ENCODE data around the gene CDK9.

Gene CDK9

DNA sequence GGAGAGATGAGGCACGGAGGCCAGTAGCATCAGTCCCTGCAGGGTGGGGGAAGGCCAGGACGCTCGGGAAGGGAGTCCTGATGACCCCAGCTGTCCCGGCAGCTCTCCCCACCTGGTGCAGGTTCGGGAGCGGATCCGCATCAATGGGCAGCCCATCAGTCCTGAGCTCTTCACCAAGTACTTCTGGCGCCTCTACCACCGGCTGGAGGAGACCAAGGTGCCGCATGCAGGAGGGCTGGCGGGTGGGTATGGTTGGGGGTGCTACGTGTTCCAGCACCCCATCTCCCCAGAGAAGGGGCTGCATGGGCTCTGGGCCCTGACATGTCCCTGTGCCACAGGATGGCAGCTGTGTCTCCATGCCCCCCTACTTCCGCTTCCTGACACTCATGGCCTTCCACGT is 21.0 kb downstream of the CDK9 start:
- DNase-seq: no peak

DNA sequence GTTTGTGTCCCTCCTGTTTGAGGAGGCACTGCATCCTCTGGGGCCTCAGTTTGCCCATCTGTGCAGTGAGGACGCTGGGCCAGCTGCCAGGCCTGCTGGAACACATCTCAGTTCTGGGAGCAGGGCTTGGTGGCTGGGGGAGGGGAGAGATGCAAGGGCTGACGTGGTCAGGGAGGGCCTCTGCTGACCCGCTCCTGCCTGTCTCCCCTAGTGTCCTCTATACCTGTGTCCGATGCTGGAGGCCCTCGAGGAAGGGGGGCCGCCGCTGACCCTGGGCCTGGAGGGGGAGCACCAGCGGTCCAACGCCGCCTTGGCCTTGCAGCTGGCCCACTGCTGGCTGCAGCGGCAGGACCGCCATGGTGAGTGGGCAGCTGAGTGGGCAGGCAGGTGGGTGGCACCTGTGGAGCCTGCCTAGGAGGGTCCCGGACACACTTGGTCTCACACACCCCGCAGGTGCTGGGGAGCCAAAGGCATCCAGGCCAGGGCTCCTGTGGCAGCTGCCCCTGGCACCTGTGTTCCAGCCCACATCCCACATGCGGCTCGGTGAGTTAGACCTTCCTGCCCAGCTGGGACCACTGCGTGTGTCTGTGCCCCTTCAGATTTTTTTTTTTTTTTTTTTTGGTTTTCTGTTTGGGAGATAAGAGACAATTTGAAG is 22.6 kb downstream of the CDK9 start:
- no peak for DNase-seq

DNA sequence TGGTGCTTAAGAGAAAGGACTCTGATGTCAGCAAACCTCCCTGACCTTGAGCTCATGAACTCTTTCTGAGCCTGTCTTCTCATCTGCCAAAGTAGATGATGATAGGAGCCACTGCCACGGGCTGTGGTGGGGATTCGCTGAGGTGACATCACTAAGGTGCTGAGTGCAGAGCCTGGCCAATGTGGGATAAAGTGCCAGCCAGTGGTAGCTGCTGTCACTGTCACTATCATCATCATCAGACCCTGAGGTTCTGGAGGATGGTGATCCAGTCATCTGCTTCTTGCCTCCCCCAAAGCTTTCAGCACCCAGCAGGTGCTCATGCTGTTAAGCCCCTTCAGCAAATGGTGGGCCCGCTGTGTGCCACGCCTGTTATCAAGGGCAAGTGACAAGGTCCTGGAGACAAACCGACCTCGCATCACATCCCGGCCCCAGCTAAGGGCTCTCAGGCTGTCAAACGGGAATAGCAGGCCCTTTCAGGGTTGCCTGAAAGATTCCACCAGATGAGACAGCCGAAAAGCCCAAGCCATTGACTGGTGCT is 23.2 kb downstream of the CDK9 start:
- no peak for DNase-seq

DNA sequence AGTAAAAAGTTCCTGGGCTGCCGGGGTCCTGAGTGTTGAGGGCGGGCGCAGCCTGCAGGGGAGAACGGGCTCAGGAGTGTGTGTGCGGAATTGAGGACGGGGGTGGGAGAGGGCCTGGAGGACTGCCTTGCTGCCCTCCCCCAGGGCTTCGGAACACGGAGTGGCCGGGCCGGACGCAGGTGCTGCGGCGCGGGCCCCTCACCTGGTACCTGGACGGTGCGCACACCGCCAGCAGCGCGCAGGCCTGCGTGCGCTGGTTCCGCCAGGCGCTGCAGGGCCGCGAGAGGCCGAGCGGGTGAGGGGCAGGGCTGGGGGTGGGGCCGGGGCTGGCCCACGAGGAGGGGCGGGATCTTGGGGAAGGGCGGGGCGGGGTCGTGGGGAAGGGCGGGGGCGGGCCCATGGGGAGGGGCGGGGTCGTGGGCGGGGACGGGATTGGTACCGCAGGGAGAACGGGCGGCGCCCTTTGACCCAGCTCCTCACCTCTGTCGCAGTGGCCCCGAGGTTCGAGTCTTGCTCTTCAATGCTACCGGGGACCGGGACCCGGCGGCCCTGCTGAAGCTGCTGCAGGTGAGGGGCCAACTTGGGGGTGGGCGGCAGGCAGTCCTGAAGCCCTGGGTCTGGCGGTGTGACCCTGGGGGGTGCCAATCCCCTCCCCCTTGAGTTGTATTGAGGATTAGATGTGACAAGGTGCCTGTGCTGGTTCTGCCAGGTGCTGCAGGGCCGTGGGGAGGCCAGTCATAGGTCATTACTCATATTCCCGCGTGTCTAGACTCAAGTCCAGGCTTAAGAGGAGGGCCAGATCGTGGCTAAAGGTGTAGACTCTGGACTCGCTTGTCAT is 23.9 kb downstream of the CDK9 start:
- DNase-seq: no peak

DNA sequence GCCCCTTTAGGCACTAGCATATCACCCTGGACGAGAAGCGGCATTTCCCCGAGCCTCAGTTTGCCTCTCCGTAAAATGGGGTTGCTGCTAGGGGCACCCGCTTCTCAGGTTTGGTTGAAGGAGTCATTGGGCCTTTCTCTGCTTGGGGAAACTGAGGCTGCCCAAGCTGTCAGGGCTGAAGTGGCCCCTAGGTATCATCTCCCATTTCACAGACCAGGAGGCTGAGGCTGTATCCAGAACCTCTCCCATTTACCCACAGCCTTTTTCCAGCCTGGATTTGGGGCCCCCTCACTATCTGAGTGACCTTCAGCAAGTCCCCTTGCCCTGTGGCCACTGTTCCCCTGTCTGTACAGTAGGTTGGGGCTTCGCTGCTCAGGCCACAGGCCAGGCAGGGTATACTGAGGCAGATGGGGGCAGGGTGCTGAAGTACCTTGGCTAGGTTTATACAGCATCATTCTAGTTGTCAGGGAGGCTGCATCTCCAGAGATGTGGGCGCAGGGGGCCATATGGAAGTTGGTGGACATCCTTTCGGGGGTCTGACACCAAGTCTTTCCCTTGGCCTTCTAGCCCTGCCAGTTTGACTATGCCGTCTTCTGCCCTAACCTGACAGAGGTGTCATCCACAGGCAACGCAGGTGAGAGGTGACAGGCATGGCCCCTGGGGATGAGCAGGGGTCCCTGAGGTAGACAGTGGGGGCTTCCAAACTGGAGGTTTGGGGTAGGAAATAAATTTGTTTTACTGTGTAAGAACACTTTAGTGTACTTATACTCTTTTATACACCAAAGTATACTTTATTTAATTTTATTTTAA is 24.7 kb downstream of the CDK9 start:
- DNase-seq: no peak

DNA sequence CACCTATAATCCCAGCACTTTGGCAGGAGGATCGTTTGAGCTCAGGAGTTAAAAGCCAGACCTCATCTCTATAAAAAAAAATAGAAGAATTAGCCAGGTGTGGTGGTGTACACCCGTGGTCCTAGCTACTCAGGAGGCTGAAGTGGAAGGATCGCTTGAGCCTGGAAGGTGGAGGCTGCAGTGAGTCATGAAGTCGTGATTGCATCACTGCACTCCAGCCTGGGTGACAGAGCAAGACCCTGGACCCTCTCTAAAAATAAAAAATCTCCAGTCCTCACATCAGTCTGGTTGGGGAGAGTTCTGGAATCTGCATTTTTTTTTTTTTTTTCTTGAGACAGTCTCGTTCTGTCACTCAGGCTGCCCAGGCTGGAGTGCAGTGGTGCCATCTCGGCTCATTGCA is 26.2 kb downstream of the CDK9 start:
- DNase-seq: no peak

DNA sequence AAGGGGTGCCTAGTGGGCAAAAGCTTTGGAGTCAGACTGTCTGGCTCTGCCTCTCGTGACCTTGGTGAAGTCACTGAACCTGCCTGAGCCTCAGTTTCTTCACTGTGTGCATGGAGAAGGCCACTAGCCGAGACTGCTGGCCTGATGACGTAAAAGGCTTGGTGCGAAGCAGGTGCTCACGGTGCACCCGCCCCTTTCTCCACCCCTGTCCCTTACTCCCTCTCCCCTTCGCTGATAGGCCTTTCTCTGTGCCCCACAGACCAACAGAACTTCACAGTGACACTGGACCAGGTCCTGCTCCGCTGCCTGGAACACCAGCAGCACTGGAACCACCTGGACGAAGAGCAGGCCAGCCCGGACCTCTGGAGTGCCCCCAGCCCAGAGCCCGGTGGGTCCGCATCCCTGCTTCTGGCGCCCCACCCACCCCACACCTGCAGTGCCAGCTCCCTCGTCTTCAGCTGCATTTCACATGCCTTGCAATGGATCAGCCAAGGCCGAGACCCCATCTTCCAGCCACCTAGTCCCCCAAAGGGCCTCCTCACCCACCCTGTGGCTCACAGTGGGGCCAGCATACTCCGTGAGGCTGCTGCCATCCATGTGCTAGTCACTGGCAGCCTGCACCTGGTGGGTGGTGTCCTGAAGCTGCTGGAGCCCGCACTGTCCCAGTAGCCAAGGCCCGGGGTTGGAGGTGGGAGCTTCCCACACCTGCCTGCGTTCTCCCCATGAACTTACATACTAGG is 27.3 kb downstream of the CDK9 start:
- no peak for DNase-seq

DNA sequence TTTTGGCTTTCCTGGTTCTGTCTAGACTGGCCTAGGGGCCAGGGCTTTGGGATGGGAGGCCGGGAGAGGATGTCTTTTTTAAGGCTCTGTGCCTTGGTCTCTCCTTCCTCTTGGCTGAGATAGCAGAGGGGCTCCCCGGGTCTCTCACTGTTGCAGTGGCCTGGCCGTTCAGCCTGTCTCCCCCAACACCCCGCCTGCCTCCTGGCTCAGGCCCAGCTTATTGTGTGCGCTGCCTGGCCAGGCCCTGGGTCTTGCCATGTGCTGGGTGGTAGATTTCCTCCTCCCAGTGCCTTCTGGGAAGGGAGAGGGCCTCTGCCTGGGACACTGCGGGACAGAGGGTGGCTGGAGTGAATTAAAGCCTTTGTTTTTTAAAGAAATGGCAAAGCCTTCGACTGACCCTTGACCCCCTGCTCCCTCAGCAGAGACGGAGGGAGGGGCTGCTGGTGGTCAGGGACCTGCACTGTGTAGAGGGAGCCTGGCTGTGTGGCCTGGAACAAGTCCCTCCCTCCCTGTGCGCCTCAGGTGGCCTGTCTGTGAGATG is 27.9 kb downstream of the CDK9 start:
- no peak for DNase-seq

DNA sequence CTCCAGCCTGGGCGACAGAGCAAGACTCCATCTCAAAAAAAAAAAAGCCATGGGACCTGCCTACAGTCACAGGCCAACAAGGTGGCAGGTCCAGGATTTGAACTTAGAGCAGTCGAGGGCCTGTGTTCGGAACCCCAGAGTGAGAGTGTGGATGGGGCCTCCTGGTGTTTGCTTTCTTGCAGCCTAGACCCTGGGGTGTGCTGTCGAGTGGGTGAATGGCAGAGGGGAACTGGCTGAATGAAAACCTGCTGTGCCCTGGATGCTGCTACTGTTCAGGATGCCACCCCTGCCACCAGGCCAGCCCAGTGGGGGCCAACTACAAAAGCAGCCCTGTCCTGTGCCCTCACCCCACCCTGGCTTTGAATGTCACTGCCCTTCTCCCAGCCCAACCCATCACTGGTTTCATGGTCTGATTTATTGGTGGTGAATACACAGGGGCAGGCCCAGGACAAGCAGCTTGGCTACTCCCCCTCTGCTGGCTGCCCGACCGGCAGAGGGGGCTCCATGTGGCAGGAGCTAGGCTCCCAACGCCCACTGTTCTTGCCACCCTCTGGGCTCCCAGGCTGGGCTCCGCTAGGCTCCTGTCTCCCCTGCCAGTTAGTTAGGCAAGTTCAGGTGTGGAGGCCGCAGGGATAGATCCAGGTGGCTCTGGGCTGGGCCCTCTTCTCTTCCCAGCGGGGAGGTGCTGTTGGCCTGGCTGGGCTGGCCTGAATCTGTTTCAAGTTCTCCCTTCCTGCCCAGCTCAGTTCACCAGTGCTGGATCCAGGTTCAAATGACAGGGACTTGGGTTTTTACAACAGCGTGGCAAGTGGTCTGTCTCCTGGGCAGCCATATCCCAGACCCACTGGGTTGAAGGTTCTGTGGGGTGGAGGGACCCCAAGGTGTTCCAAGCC is 29.0 kb downstream of the CDK9 start:
- DNase-seq: no peak

DNA sequence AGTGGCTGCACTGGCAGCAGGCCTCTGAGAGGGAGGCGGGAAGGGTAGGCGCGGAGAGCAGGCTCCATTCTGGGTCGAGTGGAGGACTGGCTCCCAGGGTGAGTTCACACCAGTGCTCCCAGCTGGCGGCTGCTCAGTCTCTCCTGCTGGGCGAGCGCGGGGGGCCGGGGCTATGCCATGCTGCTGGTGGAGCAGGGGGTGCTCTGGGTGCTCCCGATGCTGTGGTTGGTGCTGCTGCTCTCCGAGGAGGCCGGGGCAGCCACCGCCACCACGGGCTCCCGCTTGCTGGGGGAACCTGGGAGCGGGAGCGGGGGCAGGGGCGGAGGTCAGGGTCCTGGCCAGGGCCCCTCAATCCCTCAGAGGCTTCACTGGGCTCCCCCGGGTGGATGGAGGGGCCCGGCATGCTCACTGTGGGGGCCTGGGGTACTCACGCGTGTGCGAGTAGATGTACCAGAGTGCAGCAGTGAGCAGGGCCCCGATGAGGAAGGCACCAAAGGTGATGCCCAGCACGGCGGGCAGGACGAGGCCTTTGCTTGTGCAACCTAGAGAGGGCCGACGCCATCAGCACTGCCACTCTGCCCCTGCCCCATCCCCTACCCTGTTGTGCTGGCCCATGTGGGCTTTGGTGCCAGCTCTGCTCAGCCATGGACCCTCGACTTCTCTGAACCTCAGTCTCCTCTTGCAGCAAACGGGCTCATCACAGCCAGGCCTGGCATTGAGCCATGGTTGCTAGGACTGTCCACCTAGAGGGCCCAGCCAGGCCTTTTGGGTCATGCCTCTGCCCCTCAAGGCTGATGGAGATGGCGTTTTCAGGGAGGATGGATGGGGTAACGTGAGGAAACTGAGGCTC is 29.9 kb downstream of the CDK9 start:
- no peak for DNase-seq

DNA sequence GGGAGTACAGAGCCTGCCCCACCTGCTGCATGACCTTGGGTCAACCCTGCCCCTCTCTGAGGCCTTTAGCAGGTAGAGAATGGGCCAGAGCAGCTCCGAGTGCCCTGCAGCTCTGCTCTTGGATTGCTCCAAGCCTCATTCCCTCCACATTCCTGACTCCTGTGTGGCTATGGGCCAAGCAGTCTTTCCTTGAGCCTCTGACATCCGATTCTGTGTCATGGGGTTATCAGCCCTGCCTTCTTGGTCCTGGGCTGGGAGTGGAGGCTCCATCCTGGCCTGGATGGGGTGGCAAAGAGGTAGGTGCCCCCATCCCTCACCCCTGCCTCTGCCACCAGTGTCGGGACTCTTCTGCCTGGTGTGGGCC is 30.5 kb downstream of the CDK9 start:
- DNase-seq: no peak

DNA sequence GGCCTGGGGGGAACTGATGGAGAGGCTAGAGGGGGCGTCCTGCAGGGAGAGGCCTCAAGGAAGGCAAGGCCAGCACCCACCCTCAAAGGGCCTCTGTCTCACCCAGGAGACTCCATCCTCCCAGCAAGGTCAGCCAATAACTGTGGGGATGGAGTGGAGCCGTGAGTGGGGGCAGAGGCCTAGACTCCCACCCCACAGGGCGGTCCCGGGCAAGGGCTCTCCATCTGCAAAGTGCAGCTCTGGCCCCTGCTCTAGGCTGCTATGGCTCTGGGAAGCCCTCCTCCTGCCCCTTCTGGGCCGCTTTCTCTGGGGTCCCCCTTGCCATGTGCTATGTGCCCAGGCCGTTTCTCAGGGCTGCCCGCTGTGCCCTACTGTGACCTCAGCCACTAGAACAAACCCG is 30.9 kb downstream of the CDK9 start:
- no peak for DNase-seq

DNA sequence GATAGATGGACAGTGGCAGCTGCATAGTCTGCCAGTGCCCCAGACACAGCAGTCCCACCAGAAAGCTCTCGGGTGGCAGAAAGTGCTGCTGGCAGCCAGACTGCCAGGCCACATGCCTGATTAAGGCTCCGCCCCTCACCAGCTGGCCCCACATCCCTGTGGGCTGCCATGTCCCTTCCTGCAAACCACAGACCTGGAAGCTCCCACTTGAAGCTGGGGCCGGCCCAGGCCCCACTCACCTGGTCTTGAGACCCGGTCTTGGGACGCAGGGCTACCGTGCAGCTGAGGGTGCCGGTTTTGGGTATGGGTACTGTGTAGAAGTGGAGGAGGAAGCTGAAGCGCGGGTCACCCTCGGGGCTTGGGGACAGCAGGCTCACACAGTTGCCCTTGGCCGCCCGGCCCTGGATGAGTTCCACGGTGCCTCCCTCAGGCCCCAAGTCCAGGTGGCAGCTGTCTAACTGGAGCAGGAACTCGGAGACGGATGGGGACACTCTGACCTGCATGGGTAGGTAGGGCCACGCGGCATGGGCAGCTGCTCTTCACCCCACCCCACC is 32.1 kb downstream of the CDK9 start:
- DNase-seq: no peak

DNA sequence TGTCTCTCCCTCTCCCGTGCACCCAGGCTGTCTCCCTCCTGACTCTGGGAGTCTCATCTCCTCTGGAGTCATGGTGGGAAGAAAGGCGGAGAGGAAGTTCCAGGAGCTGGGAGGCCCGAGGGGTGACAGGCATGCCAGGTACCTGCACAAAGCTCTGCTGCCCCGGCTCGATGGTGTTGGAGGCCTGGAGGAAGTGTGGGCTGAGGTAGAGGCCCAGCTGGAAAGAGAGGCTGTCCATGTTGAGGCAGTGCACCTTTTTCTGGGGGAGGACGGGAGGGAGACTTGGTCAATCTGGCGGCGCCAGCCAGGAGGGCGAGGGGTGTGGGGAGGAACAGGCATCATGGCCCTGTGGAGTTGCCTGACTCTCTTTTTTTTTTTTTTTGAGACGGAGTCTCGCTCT is 32.7 kb downstream of the CDK9 start:
- DNase-seq: no peak

DNA sequence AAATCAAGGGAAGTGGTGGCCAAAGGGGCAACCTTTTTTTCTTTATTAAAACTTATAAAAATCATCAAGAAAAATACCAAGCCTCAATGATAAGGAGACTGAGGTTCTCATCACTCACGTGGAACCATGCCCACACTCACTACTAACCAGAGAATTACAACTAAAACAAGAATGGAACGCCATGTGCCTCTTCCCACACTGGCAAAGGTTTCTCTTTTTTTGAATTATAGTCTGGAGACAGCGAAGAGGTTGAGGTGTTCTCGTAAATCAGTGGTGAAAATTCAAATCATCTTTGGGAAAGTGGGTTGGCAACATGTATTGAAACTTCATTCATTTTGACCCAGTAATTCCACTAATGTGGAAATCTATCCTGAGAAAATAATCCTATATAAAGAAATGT is 36.3 kb downstream of the CDK9 start:
- no peak for DNase-seq

DNA sequence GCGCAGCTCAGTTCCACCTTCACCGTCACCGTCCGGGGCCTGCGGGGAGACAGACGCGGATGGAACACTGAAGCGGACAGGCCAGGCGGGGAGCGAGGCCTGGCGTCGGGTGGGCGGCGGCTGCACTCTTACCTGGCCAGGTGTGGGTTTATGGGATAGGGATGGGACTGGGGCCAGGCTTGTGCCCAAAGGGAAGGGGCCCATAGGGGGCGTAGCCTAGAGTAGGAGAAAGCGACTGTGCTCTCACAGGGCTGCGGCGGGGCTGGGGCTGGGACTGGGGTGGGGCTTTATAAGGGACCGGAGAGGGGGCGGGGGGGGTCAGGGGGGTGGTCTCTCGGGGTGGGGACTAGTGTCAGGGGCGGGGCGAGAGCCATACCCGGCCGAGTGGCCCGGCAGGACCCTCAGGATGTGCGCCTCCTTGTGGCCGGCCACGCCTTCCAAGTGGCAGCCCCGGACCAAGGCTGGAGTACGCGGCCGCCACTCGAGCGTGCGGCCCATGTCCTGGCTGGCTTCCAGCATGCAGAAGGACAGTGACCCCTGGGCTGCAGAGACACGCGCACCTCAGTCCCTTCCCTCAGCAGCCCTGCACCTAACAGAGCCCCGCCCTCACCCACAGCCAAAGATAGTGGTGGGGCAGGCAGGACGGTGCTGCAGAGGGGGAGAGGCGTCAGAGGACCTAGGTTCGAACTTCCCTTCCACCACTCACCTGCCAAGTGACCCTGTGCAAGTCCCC is 39.7 kb downstream of the CDK9 start:
- DNase-seq: no peak

DNA sequence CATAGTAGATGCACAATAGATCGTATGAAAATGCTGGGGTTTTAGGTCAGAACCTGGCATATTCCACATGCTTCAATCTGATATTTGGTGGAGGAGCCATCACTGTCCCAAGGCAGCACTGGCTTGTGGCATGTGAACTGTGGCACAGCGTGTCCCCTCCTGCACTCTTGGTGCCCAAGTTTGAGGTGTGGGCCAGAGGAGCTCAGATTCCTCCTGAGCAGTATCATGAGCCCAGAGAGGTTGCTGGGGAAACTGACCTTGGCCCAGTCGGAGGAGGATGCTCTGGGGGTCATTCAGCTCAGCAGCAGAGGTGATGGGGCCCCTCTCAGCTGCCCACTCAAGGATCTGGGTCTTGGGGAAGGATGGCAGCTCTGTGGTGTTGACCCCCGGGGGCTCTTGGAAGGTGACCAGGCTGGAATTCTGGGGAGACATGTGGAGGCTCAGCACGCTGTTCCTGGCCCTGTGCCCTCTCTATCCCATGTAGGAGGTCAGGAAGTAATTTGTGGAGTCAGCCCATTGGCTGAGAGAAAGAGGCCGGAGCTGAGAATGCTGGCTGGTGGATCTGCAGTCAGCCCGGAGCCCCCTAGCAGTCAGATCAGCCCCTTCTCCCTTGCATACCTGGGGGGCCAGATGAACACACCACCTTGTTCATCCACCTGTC is 40.5 kb downstream of the CDK9 start:
- no peak for DNase-seq

DNA sequence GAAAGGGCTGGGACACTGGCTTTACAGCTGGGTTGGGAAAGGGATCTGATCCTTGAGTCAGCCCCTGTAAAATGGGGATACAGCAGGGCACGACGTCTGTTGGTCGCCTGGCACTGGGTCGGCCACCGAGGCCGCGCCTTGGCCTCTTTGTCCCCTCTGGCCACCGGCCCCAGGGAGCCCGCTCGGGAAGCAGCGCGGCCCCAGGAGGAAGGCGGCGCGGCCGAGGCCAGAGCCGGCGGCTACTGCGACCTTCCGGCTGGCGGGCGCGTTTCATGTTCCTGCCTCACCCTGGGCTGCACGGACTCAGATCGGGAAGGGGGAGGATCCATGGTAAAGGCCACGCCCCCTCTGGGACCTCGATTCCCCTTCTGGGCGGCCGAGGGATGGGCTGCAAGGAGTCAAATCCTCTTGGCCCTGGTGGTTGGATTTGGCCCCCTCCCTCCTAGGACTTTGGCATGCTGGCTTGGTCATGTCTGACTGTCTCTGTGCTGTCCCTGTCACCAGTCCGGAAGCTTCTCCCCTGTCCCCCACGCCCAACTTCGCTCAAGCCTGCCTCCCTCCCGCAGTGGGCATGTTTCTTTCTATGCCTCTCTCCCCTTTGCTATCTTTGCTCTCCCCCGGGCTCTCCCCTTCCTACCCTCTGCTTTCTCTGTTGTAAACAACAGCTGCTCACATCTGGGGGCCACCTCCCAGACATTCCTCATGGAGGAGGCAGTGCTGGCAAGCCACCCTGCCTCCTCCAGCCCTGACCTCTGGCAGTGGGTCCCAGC is 42.6 kb downstream of the CDK9 start:
- DNase-seq: no peak
